Motor neuron (in vitro differentiated cells): Measurements from ENCODE around the gene TMEM196. TPM values are rescaled to one million over a fixed set of nuclear protein-coding genes. Genes with fewer than 3 reads are reported as not detected.
A peak's percentile ranks its signal among the peaks of the same experiment; 100 is the strongest.

Experiments
- ATAC-seq, 8 experiments: fragments of 200-7000 bp; cut with Tn5 transposase; replicated peaks in 6 of 8; 2 replicates each; pipeline ENCODE4 v1.8.0; 2021; ENCODE audit warnings: mild to moderate bottlenecking in 8 of 8, moderate library complexity in 8 of 8
- H3K27ac ChIP-seq, 2 donors: fragments of 250-450 bp; sonication (Bioruptor Pico); 2 replicates each; pipeline ENCODE4 v1.9.0; 2021; ENCODE audit warnings: antibody characterized with exemption in 2 of 2, mild to moderate bottlenecking in 2 of 2, moderate library complexity in 1 of 2
- H3K4me1 ChIP-seq, 2 donors: fragments of 250-450 bp; sonication (Bioruptor Pico); replicated peaks in 1 of 2; 2 replicates each; pipeline ENCODE4 v1.6.1; 2021; ENCODE audit warnings: antibody characterized with exemption in 2 of 2, mild to moderate bottlenecking in 2 of 2, moderate library complexity in 1 of 2
- H3K4me3 ChIP-seq, 5 donors: fragments of 250-450 bp; sonication (Bioruptor Pico); 2 replicates each; pipeline ENCODE4 v1.9.0; 2021; ENCODE audit warnings: antibody characterized with exemption in 5 of 5, mild to moderate bottlenecking in 5 of 5, moderate library complexity in 4 of 5
- WGBS, 10 experiments: fragments of 450-650 bp; shearing (Covaris generic); methylation state at CpG; one replicate each; pipeline ENCODE4 v1.0.0; 2022; 5-methylcytosine and 5-hydroxymethylcytosine counted together
- in situ Hi-C, 9 experiments: fragments of 400-800 bp; cut with MboI; loops; one replicate each; pipeline ENCODE4 v1.15.0; 2021; ENCODE audit warnings: low sequenced_read_pairs in 9 of 9, low pct_unique_long_range_greater_than_20kb in 2 of 9; ENCODE audit not compliant: unreplicated experiment in 9 of 9
- total RNA-seq, 8 experiments: library from RNA; unstranded; fragments of 300-600 nt; gene quantifications; 2 replicates each; pipeline versions ENCODE4 v1.2.3 to v1.2.4, GENCODE V29; 2022

TMEM196 gene
- total RNA-seq, 8 experiments from 2014 or later: 0.13 to 14.4 (median 5.1) TPM

DNA sequence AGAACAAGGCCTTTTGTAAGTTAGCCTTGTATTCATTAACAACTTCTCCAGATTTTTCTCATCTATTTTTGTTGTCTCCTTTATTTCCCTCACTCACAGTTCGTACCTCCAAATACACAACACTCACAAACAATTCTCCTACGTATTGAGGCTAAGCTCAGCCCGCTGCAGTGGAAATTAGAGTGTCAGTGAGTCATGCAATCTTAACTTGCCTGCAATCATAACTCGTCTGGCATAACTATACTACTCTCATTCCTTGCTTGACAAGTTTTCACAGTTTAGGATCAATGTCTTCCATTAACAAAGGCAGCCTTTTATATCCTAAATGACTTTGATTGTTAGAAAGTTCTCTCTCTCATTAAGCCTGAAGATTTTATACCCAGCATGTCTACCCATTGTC lies 23.8 kb downstream of the TMEM196 start:
- in situ Hi-C loops: loop anchor here (10.0 to 25.0 kb wide), 6 partner anchors 413 to 863 kb away; partner anchors contain the start of genes ABCB5 (in 2 of the 9) and ITGB8 (in 1 of the 9)
- ATAC-seq: peak in 4 of 8 experiments; percentile 27 to 47 (median 40)
- no peak overlapping the region for H3K27ac ChIP-seq
- WGBS, 10 experiments: 0 to 90% (median 50%) methylated on average over 1 to 4 of the region's 4 CpGs; no CpG with 5 or more reads in 1 of the 10 experiments
- no peak overlapping the region for H3K4me3 ChIP-seq
- H3K4me1 ChIP-seq: peaks cover 2 to 10% of the 10 kb centered on the region in 2 donors

DNA sequence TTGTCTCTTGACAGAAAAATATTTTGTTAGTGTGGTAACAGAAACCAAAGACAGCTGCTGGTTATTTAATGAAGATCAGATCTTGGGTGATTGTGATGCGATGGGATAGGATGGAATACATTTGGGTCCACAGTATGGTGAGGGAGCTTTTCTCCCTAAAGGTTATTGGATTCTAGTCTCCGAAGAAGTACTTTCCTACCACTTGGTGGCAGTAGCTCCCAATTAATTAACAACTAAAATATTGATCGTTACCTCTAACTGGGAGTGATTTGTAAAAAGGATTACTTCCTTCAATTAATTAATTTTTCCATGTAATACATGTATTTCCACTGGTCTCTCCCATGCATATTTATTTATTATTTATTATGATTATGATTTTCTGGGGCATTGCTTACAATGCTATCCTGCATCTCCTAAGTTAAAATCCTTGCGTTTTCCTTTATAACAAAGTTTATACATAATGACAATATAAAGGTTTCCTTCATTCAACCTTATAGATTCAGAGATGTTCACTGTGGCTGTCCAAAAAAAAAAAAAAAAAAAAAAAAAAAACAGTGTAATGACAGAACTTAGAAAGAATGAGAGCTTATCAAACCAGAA lies 25.6 kb downstream of the TMEM196 start:
- in situ Hi-C loops: loop anchor here in 6 of 9 experiments (10.0 to 25.0 kb wide), 4 partner anchors 414 to 864 kb away; partner anchors contain the start of gene ABCB5 (in 2 of the 6)
- Histone ChIP-seq H3K27ac (no peak overlapping the region), H3K4me1 (peaks cover 2 to 10% of the 10 kb centered on the region in 2 donors), H3K4me3 (no peak overlapping the region)
- 0 to 67% (median 38%) methylated on average over 2 to 4 of the region's 4 CpGs for WGBS, 10 experiments
- ATAC-seq: peak in 6 of 8 experiments; percentile 22 to 49 (median 32)

DNA sequence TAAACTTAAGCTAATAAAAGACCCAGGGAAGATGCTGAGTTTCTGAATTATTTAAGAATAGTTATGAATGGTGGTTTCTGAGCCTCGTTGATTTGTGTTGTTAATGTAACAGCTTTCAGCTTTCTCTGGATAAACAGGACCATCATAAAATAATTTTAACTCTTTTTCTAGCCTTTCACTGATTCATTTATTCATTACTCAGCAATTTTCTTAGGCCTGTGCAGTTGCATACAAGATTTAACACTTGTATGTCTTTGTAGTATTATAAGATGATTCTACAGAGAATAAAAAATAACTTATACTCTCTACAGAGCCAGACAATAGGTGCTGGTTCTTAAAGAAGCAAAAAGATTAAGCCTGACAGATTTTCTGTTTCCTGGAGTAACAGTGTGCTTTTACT lies 29.3 kb downstream of the TMEM196 start:
- 0 to 67% (median 38%) methylated on average over 1 of the region's 1 CpG; no CpG with 5 or more reads in 1 of the 10 experiments for WGBS, 10 experiments

DNA sequence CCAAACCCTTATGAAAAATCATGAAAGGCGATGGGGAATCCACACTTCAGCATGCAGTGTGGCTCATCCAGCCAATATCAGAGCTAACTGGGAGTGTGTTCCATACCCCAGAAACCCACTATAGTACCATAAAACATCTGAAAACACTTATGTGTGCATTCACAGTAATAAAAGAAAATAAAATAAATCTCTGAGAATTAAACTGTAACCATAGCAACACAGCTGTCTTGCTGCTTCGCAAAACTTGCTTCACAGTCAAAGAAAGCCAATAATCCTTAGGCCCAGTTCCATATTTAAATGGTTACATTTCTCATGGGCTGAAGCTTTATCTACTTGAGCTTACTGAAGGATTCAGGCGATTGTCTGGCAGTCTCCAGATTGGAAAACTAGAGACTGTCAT lies 44.7 kb downstream of the TMEM196 start:
- WGBS, 10 experiments: 0 to 100% (median 88%) methylated on average over 1 to 3 of the region's 3 CpGs
- no peak for ATAC-seq
- Histone ChIP-seq H3K4me1 (no peaks in the 10 kb centered on the region), H3K27ac (no peak overlapping the region), H3K4me3 (no peak overlapping the region)
- in situ Hi-C loops: loop anchor here in 6 of 9 experiments (25.0 kb wide), 3 partner anchors 434 to 884 kb away; partner anchors contain the start of gene ABCB5 (in 2 of the 6)

More for the DNA sequence above, 29.3 kb downstream of the TMEM196 start:
- Histone ChIP-seq H3K4me3 (no peak overlapping the region), H3K4me1 (no peaks in the 10 kb centered on the region), H3K27ac (no peak overlapping the region)
- in situ Hi-C loops: loop anchor here in 6 of 9 experiments (10.0 to 25.0 kb wide), 4 partner anchors 418 to 868 kb away; partner anchors contain the start of gene ABCB5 (in 2 of the 6)
- no peak for ATAC-seq

DNA sequence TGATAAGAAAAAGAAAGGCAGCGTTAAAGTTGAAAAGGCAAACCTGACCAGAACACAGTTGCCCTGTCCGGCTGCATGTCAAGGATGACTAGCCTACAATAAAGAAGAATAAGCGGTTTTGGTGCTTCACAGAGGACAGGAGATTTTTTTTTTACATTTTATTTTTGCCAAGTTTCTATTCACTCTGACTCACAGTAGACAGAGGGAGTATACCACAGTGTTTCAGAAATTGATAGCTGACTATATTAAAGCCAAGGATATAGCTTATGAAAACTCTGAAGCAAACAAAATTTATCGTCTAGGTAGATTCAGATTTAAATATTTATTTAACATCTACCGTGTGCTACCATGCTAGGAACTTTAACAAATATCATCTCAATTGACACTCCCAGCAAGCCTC lies 47.6 kb downstream of the TMEM196 start:
- Histone ChIP-seq H3K4me1 (no peaks in the 10 kb centered on the region), H3K4me3 (no peak overlapping the region), H3K27ac (no peak overlapping the region)
- 40 to 100% (median 87%) methylated on average over 2 to 5 of the region's 5 CpGs for WGBS, 10 experiments
- in situ Hi-C loops: loop anchor here in 6 of 9 experiments (25.0 kb wide), 3 partner anchors 437 to 887 kb away; partner anchors contain the start of gene ABCB5 (in 2 of the 6)
- ATAC-seq: no peak

DNA sequence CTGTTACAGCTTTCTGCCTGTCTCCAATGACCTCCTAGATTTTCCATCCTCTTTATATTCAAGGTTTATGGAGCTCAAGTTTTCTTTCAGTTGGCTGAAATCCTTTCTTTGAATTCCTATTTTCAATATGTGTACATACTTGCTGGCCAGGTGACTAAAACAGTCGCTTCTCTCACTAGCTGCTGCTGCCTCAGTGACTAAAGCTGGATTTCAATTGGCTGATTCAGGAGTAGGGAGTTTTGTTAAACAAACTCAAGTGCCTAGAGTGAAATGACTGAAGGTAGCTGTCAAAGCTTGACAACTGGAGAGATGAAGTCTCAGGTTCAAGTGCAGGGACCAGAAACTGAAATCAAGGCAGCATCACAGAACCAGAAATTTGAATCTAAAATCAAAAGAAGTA lies 57.9 kb downstream of the TMEM196 start:
- no peak overlapping the region for H3K27ac ChIP-seq
- no peak overlapping the region for H3K4me3 ChIP-seq
- no peak for ATAC-seq
- 0 to 89% (median 63%) methylated on average over 1 of the region's 1 CpG; no CpG with 5 or more reads in 3 of the 10 experiments for WGBS, 10 experiments
- H3K4me1 ChIP-seq: no peaks in the 10 kb centered on the region
- in situ Hi-C loops: loop anchor here in 4 of 9 experiments (25.0 kb wide), 1 partner anchor 872 kb away; no protein-coding TSS in a partner anchor

DNA sequence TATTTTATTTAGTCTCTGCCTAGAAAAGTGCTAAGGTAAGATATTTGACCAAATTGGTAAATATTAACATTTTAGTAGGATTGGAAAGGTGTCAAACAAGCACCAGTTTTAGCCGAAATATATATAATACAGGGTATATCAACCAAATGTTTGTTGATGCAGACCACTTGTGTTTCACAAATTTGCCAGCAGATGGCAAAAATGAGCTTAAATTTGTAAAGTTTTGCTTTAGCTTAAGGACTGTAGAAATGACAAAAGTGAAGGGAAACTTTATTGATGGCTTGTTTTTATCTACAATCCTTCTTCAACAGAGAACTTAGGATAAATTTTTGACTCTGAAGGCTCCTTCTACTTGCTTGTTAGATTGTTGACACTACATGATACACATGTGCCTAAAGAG lies 59.7 kb downstream of the TMEM196 start:
- no peak overlapping the region for H3K4me3 ChIP-seq
- 0 to 83% (median 55%) methylated on average over 1 of the region's 1 CpG; no CpG with 5 or more reads in 4 of the 10 experiments for WGBS, 10 experiments
- H3K4me1 ChIP-seq: peaks cover 0 to 5% of the 10 kb centered on the region in 2 donors
- peak in 1 of 8 experiments; percentile 8 for ATAC-seq
- in situ Hi-C loops: loop anchor here in 4 of 9 experiments (25.0 kb wide), 1 partner anchor 874 kb away; no protein-coding TSS in a partner anchor
- no peak overlapping the region for H3K27ac ChIP-seq

DNA sequence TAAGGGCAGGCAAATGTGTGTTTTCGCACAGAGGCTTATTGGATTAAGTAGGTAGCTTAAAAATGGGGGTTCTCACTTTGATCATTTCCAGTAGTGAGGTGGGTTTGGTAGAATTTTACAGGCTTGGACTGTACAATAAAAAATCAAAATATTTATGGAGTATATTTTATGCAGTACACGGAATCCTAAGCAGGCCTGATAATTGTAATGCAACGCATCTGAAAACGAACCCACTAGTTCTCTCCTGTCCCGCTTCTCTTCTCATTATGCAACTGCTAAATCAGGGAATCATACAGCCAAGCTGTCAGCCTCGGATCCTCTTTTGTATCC lies 64.2 kb downstream of the TMEM196 start:
- Histone ChIP-seq H3K27ac (no peak overlapping the region), H3K4me3 (peak overlapping the region in 2 of 5 donors; percentile 90 to 93), H3K4me1 (peaks cover 14 to 18% of the 10 kb centered on the region in 2 donors)
- 4 to 100% (median 65%) methylated on average over 2 to 6 of the region's 6 CpGs; no CpG with 5 or more reads in 3 of the 10 experiments for WGBS, 10 experiments
- in situ Hi-C loops: loop anchor here in 4 of 9 experiments (25.0 kb wide), 1 partner anchor 878 kb away; no protein-coding TSS in a partner anchor
- ATAC-seq: peak in 6 of 8 experiments; percentile 1 to 21 (median 10)

DNA sequence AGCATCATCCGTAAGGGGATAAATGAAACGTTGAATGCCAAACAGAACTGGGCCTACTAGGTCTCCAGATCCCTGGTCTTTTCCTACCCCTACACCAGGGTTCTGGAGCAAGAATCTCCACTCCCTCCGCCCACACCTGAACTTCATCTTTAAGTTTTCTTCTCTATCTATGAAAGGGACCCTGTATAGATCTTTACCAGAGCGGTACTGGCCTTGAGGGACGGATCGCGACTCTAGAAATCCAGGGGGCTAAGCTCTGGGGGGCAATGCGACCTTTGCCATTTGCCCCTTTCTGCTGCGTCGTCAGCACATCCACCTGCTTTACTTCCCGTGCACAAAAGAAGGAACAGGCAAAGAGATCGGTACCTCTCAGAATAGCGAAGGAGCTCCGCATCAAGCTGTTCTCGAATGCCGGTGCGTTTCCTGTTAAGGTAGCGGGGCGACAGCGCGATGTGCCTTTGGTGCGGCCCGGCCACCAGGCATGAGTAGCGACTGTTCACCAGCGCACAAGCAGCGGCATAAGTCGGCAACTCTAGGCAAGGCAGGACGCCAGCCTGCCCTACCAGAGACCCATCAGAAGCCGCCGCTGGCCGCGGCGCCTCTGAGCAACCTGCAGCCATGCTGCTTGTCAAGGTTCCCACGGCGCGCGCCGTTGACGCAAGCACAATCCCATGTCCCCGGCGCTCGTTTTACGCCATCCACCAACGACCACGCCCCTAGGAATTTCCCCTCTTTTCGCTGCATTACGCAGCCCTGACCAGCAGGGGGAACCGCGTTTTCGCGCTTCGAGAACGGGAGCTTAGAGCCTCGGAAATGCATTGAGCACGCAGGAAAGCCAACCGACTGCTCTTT lies 64.8 kb downstream of the TMEM196 start, which contains the start of gene POLR1F:
Gene POLR1F (minus strand): TSS at position 641 of the 852 bp plus-strand sequence. CDS start 21 bp downstream, at position 620.
- ATAC-seq: peak; percentile 95 to 99 (median 98)
- Histone ChIP-seq H3K4me1 (peaks cover 14 to 18% of the 10 kb centered on the region in 2 donors), H3K4me3 (peak within 1 kb of the TSS; percentile 66 to 94 (median 90)), H3K27ac (peak within 1 kb of the TSS; percentile 24 to 27)
- WGBS, 10 experiments: 0 to 2% (median 0%) methylated on average over 2 to 44 of the region's 56 CpGs; no CpG with 5 or more reads in 2 of the 10 experiments
- in situ Hi-C loops: loop anchor here in 4 of 9 experiments (25.0 kb wide), 1 partner anchor 879 kb away; no protein-coding TSS in a partner anchor

DNA sequence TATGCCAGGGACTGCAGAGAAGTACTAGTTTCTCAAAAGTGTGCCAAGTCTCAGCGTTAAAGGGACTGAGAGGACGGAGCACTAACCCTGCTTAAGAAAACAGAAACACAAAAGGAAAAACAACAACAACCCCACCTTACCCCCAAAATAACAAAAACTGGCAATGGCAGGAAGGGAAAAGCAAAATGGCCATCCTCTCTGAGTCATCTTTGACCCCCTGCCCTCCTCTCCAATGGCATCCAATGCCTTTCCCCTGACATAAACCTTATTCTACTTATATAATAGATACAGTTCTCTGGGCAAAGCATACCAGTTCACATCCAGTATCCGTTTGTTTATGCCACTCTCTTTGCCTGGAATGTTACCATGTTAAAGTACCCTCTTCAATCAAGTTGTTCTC lies 66.2 kb downstream of the TMEM196 start:
- peak overlapping the region in 4 of 5 donors; percentile 89 to 94 (median 92) for H3K4me3 ChIP-seq
- peaks cover 14 to 18% of the 10 kb centered on the region in 2 donors for H3K4me1 ChIP-seq
- 45 to 100% (median 74%) methylated on average over 1 to 3 of the region's 3 CpGs; no CpG with 5 or more reads in 2 of the 10 experiments for WGBS, 10 experiments
- no peak overlapping the region for H3K27ac ChIP-seq
- ATAC-seq: no peak
- in situ Hi-C loops: loop anchor here in 4 of 9 experiments (25.0 kb wide), 1 partner anchor 880 kb away; no protein-coding TSS in a partner anchor

DNA sequence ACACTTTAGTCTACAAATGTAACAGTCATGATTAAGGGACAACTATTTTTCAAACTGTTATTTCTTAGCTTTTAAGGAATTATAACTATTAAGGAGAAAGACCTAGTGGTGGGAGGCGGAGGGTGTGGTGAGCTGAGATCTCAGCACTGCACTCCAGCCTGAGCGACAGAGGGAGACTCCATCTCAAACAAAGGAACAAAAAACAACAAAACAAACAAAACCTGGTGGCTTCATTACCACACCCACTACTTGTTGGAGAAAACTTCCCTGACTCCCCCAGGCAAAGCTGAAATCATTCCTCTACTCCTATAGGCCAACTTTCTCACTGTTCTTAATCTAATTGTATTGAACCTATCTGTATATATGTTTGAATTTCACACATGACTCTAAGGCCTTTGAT lies 67.8 kb downstream of the TMEM196 start:
- in situ Hi-C loops: loop anchor here in 4 of 9 experiments (25.0 kb wide), 1 partner anchor 882 kb away; no protein-coding TSS in a partner anchor
- 0 to 80% (median 66%) methylated on average over 1 to 2 of the region's 2 CpGs; no CpG with 5 or more reads in 3 of the 10 experiments for WGBS, 10 experiments
- ATAC-seq: no peak
- peaks cover 14 to 18% of the 10 kb centered on the region in 2 donors for H3K4me1 ChIP-seq
- H3K4me3 ChIP-seq: no peak overlapping the region
- no peak overlapping the region for H3K27ac ChIP-seq

DNA sequence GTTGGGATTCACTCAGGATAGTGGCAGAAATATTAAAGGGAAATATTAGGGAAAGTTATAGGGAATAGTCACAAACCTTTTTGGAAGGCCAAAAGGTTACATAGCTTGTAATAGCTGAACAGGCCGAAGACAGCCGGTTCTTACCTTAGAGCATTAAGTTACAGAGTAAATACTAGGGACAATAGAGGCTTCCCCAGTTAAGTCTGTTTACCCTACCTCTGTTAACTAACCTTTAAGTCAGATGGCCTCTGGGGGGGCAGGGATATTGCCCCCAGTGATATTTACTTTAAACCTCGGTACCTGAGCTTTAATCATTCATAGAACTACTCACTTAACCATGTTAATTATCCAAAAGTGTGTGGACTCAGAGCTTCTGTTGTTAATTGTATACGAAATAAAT lies 71.9 kb downstream of the TMEM196 start:
- in situ Hi-C loops: loop anchor here in 4 of 9 experiments (25.0 kb wide), 1 partner anchor 886 kb away; no protein-coding TSS in a partner anchor
- ATAC-seq: no peak
- no peak overlapping the region for H3K4me3 ChIP-seq
- no peak overlapping the region for H3K27ac ChIP-seq
- no peaks in the 10 kb centered on the region for H3K4me1 ChIP-seq
- WGBS, 10 experiments: 60 to 100% (median 86%) methylated on average over 2 to 4 of the region's 4 CpGs; no CpG with 5 or more reads in 3 of the 10 experiments
